Measurements from ENCODE around the gene TANC2.

DNA sequence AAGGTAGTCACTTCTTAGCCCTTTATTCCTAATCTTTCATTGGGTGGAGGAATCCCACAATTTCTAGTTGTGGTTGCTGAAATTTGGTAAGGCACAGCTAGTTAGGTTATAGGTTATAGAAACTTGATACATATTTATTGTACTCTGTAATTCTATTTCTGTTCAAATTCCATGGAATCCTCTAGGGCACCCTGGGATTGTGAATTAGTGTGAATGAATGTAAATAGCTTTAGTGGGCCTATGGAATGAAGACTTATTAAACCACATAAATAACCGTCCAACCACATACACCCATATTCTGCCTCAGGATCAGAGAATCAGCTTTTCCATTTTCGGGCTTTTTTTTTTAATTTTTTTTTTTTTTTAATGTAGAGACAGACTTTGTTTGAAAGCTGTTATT is 9.2 kb downstream of the TANC2 start:
- TF ChIP-seq POLR2A (IDR thresholded peaks at IDR 0.05), result no peak
- TF ChIP-seq, protein P1, sequence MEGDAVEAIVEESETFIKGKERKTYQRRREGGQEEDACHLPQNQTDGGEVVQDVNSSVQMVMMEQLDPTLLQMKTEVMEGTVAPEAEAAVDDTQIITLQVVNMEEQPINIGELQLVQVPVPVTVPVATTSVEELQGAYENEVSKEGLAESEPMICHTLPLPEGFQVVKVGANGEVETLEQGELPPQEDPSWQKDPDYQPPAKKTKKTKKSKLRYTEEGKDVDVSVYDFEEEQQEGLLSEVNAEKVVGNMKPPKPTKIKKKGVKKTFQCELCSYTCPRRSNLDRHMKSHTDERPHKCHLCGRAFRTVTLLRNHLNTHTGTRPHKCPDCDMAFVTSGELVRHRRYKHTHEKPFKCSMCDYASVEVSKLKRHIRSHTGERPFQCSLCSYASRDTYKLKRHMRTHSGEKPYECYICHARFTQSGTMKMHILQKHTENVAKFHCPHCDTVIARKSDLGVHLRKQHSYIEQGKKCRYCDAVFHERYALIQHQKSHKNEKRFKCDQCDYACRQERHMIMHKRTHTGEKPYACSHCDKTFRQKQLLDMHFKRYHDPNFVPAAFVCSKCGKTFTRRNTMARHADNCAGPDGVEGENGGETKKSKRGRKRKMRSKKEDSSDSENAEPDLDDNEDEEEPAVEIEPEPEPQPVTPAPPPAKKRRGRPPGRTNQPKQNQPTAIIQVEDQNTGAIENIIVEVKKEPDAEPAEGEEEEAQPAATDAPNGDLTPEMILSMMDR (IDR thresholded peaks at IDR 0.05 in 8 of 11, conservative IDR thresholded peaks at IDR 0.05 in 3 of 11), result no peak

All from spleen (tissue), 7 donors.